ENCODE measurements around the gene TNNT2.

Gene TNNT2

GRCh38 chr1:201310251-201310985 lies 67.1 kb downstream of the TNNT2 start:
- Histone ChIP-seq H3K36me3 (ENCODE audit: control insufficient read depth, insufficient read depth, low read length) (no peaks in the 10 kb centered on the region), H3K27ac (ENCODE audit: low read depth, low read length) (no peak overlapping the region), H3K27me3 (ENCODE audit: control insufficient read depth, insufficient read depth, low read length) (peaks cover 3% of the 10 kb centered on the region), H3K4me1 (ENCODE audit: control insufficient read depth, insufficient read depth, low read length) (no peaks in the 10 kb centered on the region), H3K4me3 (ENCODE audit: low read length) (no peak overlapping the region), H3K9ac (ENCODE audit: low read length) (no peak overlapping the region)

GRCh38 chr1:201309416-201309815 lies 68.1 kb downstream of the TNNT2 start:
- Histone ChIP-seq H3K4me3 (ENCODE audit: low read length) (no peak overlapping the region), H3K9ac (ENCODE audit: low read length) (no peak overlapping the region)

More at GRCh38 chr1:201309416-201309815, 68.1 kb downstream of the TNNT2 start:
- Histone ChIP-seq H3K4me1 (ENCODE audit: control insufficient read depth, insufficient read depth, low read length) (no peaks in the 10 kb centered on the region), H3K27me3 (ENCODE audit: control insufficient read depth, insufficient read depth, low read length) (peaks cover 3% of the 10 kb centered on the region), H3K36me3 (ENCODE audit: control insufficient read depth, insufficient read depth, low read length) (no peaks in the 10 kb centered on the region), H3K27ac (ENCODE audit: low read depth, low read length) (no peak overlapping the region)
